ENCODE results near the gene LARGE2. TPM values are rescaled to one million over a fixed set of nuclear protein-coding genes. Genes with fewer than 3 reads are reported as not detected.

Gene LARGE2
- total RNA-seq, 4 donors from 2014 or later: not detected

GRCh38 chr11:45879803-45880686 is 42.4 kb upstream of the LARGE2 start:
- Histone ChIP-seq H3K27ac (peak overlapping the region in 3 of 4 donors; percentile 12 to 65 (median 44)), H3K27me3 (no peaks in the 10 kb centered on the region), H3K9me3 (no peaks in the 10 kb centered on the region), H3K36me3 (peaks cover 0 to 52% of the 10 kb centered on the region in 2 donors), H3K4me1 (peaks cover 0 to 16% of the 10 kb centered on the region in 2 donors), H3K4me3 (no peak overlapping the region)
- ATAC-seq (peak; percentile 45 to 59), DNase-seq (no peak)
- in situ Hi-C loops (cut with MboI; ENCODE audit: low sequenced_read_pairs in 4 of 4) (no loop called here), intact Hi-C loops (cut with DNase I; ENCODE audit: low total_unique reads) (no loop called here)
- TF ChIP-seq POLR2A (IDR thresholded peaks at IDR 0.05): no peak
- no peak for TF ChIP-seq CTCF (IDR thresholded peaks at IDR 0.05 in 4 of 5, conservative IDR thresholded peaks at IDR 0.05 in 1 of 5)

- no peak overlapping the region for H3K4me3 ChIP-seq
- no peaks in the 10 kb centered on the region for H3K27me3 ChIP-seq
- ATAC-seq: no peak
- peaks cover 0 to 44% of the 10 kb centered on the region in 2 donors for H3K36me3 ChIP-seq
- TF ChIP-seq POLR2A (IDR thresholded peaks at IDR 0.05) (no peak), CTCF (IDR thresholded peaks at IDR 0.05 in 4 of 5, conservative IDR thresholded peaks at IDR 0.05 in 1 of 5) (no peak)
- H3K9me3 ChIP-seq: no peaks in the 10 kb centered on the region
- in situ Hi-C loops (cut with MboI; ENCODE audit: low sequenced_read_pairs in 4 of 4): no loop called here
- H3K4me1 ChIP-seq: peaks cover 3 to 16% of the 10 kb centered on the region in 2 donors
- DNase-seq: no peak
- H3K27ac ChIP-seq: peak overlapping the region in 1 of 4 donors; percentile 41
- intact Hi-C loops (cut with DNase I; ENCODE audit: low total_unique reads): no loop called here
Measured at GRCh38 chr11:45880772-45881570, 41.5 kb upstream of the LARGE2 start.

- ATAC-seq: no peak
Measured at GRCh38 chr11:45881708-45882368, 40.6 kb upstream of the LARGE2 start.

More at GRCh38 chr11:45881708-45882368, 40.6 kb upstream of the LARGE2 start:
- Histone ChIP-seq H3K9me3 (no peaks in the 10 kb centered on the region), H3K27me3 (no peaks in the 10 kb centered on the region), H3K27ac (peak overlapping the region in 1 of 4 donors; percentile 40), H3K4me3 (no peak overlapping the region), H3K4me1 (peaks cover 5 to 16% of the 10 kb centered on the region in 2 donors), H3K36me3 (peaks cover 0 to 36% of the 10 kb centered on the region in 2 donors)
- DNase-seq: no peak
- intact Hi-C loops (cut with DNase I; ENCODE audit: low total_unique reads) (no loop called here), in situ Hi-C loops (cut with MboI; ENCODE audit: low sequenced_read_pairs in 4 of 4) (no loop called here)
- no peak for TF ChIP-seq POLR2A (IDR thresholded peaks at IDR 0.05)
- TF ChIP-seq CTCF (IDR thresholded peaks at IDR 0.05 in 4 of 5, conservative IDR thresholded peaks at IDR 0.05 in 1 of 5): no peak

Data from gastrocnemius medialis (tissue), 4 donors.